Urinary bladder (tissue), 4 donors: Measurements from ENCODE around the gene KIF16B. TPM values are rescaled to one million over a fixed set of nuclear protein-coding genes. Genes with fewer than 3 reads are reported as not detected.
"Not testable (repeated sequence)": the region's sequence is repeated elsewhere in the genome, so short reads cannot be mapped to it uniquely, and the experiment has no call there.

ENCODE experiments used
- DNase-seq: peaks from one replicate; pipeline ENCODE4 v3.0.0-alpha.2; 2015; ENCODE audit errors: extremely low spot score
- H3K27ac ChIP-seq: one replicate; pipeline ENCODE4 v1.5.1; 2013; ENCODE audit warnings: low read depth, mild to moderate bottlenecking, moderate library complexity
- H3K36me3 ChIP-seq: one replicate; pipeline ENCODE4 v1.6.1; 2013; ENCODE audit warnings: mild to moderate bottlenecking, moderate library complexity; ENCODE audit not compliant: insufficient read depth
- H3K4me1 ChIP-seq: one replicate; pipeline ENCODE4 v1.6.1; 2013; ENCODE audit warnings: mild to moderate bottlenecking, moderate library complexity; ENCODE audit not compliant: insufficient read depth
- H3K4me3 ChIP-seq: one replicate; pipeline ENCODE4 v1.5.1; 2013; ENCODE audit warnings: low read depth, low read length
- WGBS: extraction: QIAGEN DNeasy Blood & Tissue Kit; methylation state at CpG from one replicate; pipeline ENCODE4 v1.1.7; 2013; 5-methylcytosine and 5-hydroxymethylcytosine counted together
- polyA plus RNA-seq: library from polyadenylated mRNA; stranded (reverse); fragments of 200-250 nt; gene quantifications from one replicate; pipeline ENCODE4 v1.2.3, GENCODE V29; 2013
- total RNA-seq: library from RNA; depleted of rRNA; stranded (reverse); fragments of >200 nt; gene quantifications from one replicate; pipeline ENCODE4 v1.2.3, GENCODE V29; 2014
- donor health status: healthy with polysubstance abuse.
- donor health status: healthy.

KIF16B gene
- total and polyA plus RNA-seq, 2 donors, result 9.8 to 23.6 TPM

DNA sequence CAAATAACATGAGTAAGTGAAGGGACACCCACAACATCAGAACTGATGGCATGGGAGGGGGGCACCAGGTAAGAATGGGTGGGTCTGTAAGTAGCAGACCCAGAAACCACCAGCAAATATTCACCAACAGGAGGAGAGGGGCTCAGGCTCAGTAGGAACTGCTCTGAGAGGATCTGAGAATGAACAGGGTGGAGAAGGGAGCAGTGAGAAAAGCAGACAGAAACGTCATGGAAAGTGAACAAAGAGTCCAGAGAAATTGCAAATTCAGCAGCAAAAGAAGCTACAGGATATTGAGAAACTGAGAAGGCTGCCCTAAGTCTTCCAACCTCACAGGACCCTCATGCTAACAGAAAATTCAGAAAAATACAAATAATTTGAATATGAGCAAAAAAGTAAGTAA, 121.3 kb downstream of the KIF16B start:
- no peak for DNase-seq
- Histone ChIP-seq H3K27ac (no peak overlapping the region), H3K4me3 (no peak overlapping the region), H3K4me1 (no peaks in the 10 kb centered on the region), H3K36me3 (no peaks in the 10 kb centered on the region)
- 67% methylated on average over 1 of the region's 1 CpG for WGBS

DNA sequence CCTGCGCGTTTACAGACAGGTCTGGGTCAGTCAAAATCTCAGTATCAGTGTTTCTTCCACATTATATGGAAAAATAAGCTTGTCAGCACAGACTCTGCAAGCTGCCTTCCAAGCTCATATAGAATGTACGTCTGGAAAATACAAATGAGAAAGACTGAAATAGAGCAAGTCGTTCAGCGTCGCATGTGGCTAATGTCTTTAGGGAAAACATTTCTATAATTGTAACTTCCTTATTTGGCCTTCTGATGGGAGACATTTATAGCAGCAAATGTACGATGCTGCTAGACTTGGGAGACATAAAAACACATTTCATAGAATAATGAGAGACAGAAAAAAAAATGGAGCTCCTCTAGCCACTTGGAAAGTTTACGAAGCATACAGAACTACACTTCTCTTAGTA, 122.2 kb downstream of the KIF16B start:
- WGBS, result 80% methylated on average over 8 of the region's 8 CpGs
- DNase-seq, result no peak
- Histone ChIP-seq H3K36me3 (no peaks in the 10 kb centered on the region), H3K4me1 (no peaks in the 10 kb centered on the region), H3K27ac (no peak overlapping the region), H3K4me3 (no peak overlapping the region)

DNA sequence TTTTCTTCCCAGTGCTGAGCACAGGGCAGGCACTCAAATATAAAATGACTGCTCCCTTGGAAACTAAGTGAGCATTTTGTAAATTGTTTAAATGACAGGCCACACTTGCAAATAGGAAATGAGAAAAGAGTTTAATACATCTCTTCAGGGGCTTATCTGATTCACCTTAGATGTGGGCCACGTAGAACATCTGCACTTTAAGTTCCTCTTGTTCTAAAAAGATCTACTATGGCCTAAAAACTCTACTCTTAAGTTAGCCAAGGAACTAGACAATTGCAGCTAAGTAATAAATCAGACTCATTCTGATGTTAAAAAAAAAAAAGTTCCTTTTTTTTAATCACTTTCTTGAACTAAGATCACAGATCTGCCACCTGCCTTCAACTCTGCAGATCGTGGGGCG, 126.3 kb downstream of the KIF16B start:
- no peaks in the 10 kb centered on the region for H3K36me3 ChIP-seq
- no peak overlapping the region for H3K4me3 ChIP-seq
- H3K27ac ChIP-seq, result no peak overlapping the region
- no peaks in the 10 kb centered on the region for H3K4me1 ChIP-seq
- WGBS, result 92% methylated on average over 3 of the region's 3 CpGs
- DNase-seq, result no peak

DNA sequence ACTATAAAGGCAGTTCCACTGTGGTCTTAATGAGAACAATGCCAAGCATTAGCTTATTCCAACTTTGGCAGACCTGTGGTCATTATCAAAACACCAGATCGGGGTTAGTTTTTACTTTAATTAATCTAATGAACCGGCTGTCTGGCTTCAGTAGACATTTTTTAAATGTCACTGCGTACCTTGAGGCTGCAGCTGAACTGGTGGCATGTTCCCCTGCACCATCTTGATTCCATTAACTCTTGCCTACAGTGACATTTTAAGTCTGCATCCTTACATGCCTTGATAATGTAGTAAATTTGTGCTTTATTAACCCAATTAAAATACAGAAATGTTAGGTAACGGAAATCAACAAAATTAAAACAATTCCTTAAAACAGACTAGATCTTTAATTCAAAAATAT, 127.0 kb downstream of the KIF16B start:
- Histone ChIP-seq H3K4me1 (no peaks in the 10 kb centered on the region), H3K27ac (no peak overlapping the region), H3K36me3 (no peaks in the 10 kb centered on the region), H3K4me3 (no peak overlapping the region)
- DNase-seq, result no peak
- WGBS, result 86% methylated on average over 4 of the region's 4 CpGs

DNA sequence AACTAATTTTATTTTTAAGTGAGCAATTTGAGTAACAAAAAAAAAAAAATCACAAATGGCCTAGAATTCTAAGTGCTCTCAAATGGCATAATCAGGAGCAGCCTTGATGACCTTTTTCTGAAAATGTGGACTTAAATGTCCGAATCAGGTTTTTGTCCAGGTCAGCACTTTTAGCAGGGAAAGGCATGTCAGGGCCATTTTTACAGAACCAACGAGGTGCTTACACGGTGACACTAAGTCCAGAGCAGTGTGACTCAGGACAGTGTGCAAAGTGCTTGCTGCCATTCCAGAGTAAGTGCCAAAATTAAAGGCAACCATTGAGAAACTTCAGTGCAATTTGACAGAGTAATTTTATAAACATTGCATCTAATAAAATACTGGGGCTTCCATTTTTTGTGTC, 127.8 kb downstream of the KIF16B start:
- WGBS, result 89% methylated on average over 3 of the region's 3 CpGs
- Histone ChIP-seq H3K36me3 (no peaks in the 10 kb centered on the region), H3K4me3 (no peak overlapping the region), H3K4me1 (no peaks in the 10 kb centered on the region), H3K27ac (no peak overlapping the region)
- DNase-seq, result no peak

DNA sequence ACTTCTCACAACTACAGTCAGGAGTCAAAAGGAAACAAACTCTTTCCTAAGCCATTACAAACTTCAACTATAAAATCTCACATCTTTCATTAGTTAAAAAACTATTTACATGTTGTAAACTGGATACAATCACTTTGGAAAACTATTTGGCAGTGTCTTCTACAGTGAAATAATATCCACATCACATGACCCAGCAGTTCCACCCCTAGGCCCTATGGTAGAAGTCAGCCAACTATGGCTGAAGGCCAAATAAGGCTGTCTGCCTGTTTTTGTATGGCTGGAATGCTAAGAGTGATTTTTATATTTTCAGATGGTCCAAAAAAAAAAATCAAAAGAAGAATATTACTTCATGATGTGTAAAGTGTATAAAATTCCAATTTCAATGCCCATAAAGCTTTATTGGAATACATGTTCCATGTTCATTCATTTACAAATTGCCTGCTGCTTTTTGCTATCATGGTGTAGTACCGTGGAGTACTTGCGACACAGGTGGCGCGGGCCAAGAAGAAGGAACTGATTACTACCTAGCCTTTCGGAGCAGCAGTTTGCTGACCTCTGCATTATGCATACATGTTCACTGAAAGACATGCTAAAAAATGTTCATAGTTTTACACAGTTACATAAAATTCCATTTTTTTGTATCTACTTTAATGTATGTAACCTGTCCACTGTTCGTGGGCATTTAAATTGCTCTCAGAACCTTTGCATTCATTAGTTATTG, 129.0 kb downstream of the KIF16B start:
- DNase-seq, result no peak
- H3K27ac ChIP-seq, result no peak overlapping the region
- no peak overlapping the region for H3K4me3 ChIP-seq
- 84% methylated on average over 6 of the region's 6 CpGs for WGBS
- H3K4me1 ChIP-seq, result no peaks in the 10 kb centered on the region
- H3K36me3 ChIP-seq, result no peaks in the 10 kb centered on the region

DNA sequence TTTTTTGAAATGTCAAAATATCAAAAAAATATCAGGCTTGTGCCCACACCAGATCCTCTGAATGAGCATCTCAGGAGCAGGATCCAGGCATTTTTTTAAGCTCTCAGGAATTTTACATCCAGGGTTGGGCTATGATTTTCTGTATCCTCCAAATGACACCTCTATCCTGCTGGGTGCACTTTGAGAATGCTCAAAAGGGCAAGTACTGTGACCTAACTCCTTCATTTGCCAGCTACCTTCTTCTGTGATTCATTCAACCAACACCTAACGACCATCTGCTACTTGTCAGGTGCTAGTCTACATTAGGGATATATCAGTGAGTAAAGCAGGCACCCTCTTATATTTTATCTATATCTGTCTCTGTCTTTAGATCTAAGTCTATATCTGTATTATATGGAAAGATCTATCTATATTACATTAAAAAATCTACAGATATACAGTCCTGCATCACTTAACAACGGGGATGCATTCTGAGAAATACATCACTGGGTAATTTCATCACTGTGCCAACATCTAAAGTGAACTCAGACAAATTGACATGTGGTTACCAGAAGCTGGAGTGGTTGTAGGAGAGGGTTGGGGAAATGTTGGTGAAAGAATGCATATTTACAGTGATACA, 131.6 kb downstream of the KIF16B start:
- WGBS, result 96% methylated on average over 2 of the region's 2 CpGs
- H3K4me1 ChIP-seq, result no peaks in the 10 kb centered on the region
- H3K4me3 ChIP-seq, result no peak overlapping the region
- H3K27ac ChIP-seq, result no peak overlapping the region
- DNase-seq, result no peak
- H3K36me3 ChIP-seq, result peaks cover 2% of the 10 kb centered on the region

DNA sequence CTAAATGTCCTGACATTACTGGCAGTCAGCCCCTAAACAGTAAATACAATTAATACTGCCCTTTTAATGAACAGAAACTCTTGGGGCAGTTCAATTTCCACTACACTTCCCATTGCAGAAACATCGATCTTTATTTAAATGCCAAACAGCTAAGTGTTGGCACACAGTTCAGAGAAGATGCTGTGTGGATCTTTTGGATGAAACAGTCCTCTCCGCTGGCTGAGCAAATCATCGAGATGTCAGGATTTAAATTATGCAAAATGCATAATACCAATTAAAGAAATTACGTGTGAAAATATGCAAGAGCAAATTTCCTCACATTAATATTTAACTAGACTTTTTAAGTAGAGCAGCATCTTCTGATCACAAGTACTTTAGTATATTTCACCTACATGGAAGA, 132.6 kb downstream of the KIF16B start:
- Histone ChIP-seq H3K4me1 (no peaks in the 10 kb centered on the region), H3K4me3 (no peak overlapping the region), H3K27ac (no peak overlapping the region), H3K36me3 (peaks cover 4% of the 10 kb centered on the region)
- 97% methylated on average over 4 of the region's 4 CpGs for WGBS
- no peak for DNase-seq

DNA sequence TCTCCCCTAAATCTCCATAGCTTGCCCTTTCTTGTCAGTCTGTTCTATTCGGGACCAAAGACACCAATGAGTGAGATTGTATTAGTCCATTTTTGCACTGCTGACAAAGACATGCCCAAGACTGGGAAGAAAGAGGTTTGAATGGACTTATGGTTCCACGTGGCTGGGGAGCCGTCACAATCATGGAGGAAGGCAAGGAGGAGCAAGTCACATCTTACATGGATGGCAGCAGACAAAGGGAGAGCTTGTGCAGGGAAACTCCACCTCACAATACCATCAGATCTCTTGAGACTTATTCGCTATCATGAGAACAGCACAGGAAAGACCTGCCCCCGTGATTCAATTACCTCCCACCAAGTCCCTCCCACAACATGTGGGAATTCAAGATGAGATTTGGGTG, 133.7 kb downstream of the KIF16B start:
- WGBS, result 96% methylated on average over 5 of the region's 5 CpGs
- not testable (repeated sequence) for H3K27ac ChIP-seq, DNase-seq, H3K36me3 ChIP-seq, H3K4me1 ChIP-seq, H3K4me3 ChIP-seq

DNA sequence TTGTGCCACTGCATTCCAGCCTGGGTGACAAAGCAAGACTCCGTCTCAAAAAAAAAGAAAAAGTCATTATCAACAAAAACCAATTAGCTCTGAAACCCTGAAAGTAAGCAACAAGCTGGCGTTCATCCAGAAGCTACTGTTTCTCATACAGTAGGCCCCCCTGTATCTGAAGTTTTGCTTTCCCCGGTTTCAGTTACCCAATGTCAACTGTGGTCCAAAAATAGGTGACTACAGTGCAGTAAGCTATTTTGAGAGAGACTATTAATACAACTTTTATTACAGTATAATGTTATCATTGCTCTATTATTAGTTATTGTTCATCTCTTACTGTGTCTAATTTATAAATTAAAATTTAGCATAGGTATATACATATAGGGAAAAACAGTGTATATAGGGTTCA, 135.1 kb downstream of the KIF16B start:
- peaks cover 4% of the 10 kb centered on the region for H3K36me3 ChIP-seq
- no peak for DNase-seq
- WGBS, result 82% methylated on average over 3 of the region's 3 CpGs
- no peak overlapping the region for H3K4me3 ChIP-seq
- no peaks in the 10 kb centered on the region for H3K4me1 ChIP-seq
- no peak overlapping the region for H3K27ac ChIP-seq

DNA sequence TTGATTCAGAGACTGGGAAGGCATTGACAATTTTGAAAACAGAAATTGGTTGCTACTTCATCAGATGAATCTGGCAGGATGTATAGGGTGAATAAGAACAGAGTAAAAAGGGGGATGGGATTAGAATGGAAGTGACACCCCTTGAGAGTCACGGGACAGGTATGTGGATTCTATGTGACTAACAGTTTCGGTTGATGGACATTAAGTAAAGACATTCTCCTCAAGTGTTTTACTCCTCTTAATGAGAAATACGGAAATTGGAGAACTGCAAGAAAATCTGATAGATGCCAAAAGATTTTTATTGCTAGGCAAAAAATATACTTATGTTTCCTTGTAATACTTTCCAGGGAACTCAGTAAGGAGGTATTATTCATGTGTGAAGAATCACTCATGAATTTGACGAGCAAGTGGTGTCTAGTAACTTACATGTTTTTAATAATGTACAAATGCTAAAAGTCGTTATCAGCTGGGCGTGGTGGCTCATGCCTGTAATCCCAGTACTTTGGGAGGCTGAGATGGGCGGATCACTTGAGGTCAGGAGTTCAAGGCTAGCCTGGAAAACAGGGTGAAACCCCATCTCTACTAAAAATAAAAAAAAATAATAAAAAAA, 135.8 kb downstream of the KIF16B start:
- Histone ChIP-seq H3K4me3 (no peak overlapping the region), H3K27ac (no peak overlapping the region), H3K36me3 (peaks cover 4% of the 10 kb centered on the region), H3K4me1 (no peaks in the 10 kb centered on the region)
- WGBS, result 94% methylated on average over 7 of the region's 7 CpGs
- DNase-seq, result no peak

DNA sequence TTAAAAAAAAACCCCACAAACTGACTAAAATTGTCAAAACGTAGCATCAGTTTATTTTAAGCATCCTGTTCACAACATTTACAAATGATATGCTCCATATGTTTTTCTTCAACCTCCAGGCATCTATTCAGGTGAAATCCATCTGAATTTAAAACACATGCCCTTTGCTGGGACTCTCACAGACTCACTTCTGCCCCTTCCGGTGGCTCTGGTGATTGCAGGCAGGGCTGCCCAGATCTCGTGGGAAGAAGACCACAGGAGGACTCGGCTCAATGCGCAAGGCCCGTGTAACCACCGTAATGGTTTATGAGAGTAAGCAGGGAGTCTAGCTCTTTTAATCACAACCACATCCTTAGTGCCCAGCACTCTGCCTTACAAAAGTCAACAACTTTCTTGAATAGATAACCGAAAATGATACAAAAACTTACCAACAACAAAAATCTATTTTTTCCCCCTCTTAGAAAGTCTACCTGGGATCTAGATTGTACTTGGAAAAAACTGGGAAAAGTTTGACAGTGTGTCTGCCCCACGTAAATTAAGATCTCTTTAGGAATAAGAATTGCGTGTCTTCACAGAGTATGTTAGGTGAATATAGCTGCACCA, 139.1 kb downstream of the KIF16B start:
- 57% methylated on average over 10 of the region's 10 CpGs for WGBS
- peaks cover 4% of the 10 kb centered on the region for H3K36me3 ChIP-seq
- H3K27ac ChIP-seq, result no peak overlapping the region
- H3K4me3 ChIP-seq, result no peak overlapping the region
- DNase-seq, result no peak
- no peaks in the 10 kb centered on the region for H3K4me1 ChIP-seq

DNA sequence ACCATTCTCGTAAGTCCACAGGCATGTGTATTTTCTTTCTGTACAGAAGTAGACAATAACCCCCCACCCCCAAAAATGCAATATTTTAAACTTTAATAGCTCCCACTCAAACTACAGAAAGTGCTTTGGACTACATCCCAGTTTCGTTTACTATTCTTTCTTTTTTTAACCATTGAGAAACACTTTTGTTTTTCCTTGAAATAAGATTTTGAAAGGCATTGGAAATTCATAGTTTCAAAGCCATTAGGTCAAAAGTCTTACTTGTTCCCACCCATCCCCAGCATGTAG, 140.0 kb downstream of the KIF16B start:
- no peak for DNase-seq
- Histone ChIP-seq H3K27ac (no peak overlapping the region), H3K4me1 (no peaks in the 10 kb centered on the region), H3K36me3 (peaks cover 4% of the 10 kb centered on the region), H3K4me3 (no peak overlapping the region)
- 68% methylated on average over 2 of the region's 2 CpGs for WGBS
